ENCODE measurements around the gene COL5A3. TPM values are rescaled to one million over a fixed set of nuclear protein-coding genes. Genes with fewer than 3 reads are reported as not detected.

Gene COL5A3
- total RNA-seq, 1 experiment from 2014 or later = 0.11 TPM

- POLR2A ChIA-PET (ENCODE audit: unreplicated experiment) = no interaction called here
- TF ChIP-seq CTCF (conservative IDR thresholded peaks at IDR 0.05; ENCODE audit: low read depth, low read length) (no peak), EZH2 (IDR thresholded peaks at IDR 0.05; ENCODE audit: low read length, unreplicated experiment) (no peak), EZH2phosphoT487 (IDR thresholded peaks at IDR 0.05; ENCODE audit: borderline replicate concordance, low read length) (no peak)
- DNase-seq (no peak), ATAC-seq (no peak)
- Histone ChIP-seq H3K27ac (ENCODE audit: low read length) (no peak overlapping the region), H3K9ac (ENCODE audit: low read length) (no peak overlapping the region), H3K79me2 (ENCODE audit: low read length) (no peaks in the 10 kb centered on the region), H3F3A (ENCODE audit: low read length, unreplicated experiment) (no peaks in the 10 kb centered on the region), H3K4me3 (ENCODE audit: low read length) (no peak overlapping the region), H4K20me1 (ENCODE audit: low read length) (no peaks in the 10 kb centered on the region), H3K36me3 (ENCODE audit: low read depth, low read length) (no peaks in the 10 kb centered on the region), H3K9me2 (replicated peaks; ENCODE audit: low read length) (no peaks in the 10 kb centered on the region), H3K27me3 (ENCODE audit: low read length) (no peaks in the 10 kb centered on the region), H3K4me1 (ENCODE audit: insufficient read depth, low read length) (peaks cover 11% of the 10 kb centered on the region), H2AFZ (ENCODE audit: low read length) (no peak overlapping the region), H3K4me2 (ENCODE audit: low read length) (no peak overlapping the region), H3K9me3 (ENCODE audit: low read length) (no peaks in the 10 kb centered on the region)
- CTCF ChIA-PET = no interaction called here
- no TSS peak for BruUV-seq (replicated peaks)
- intact Hi-C loops (cut with micrococcal nuclease) = no loop called here
Observed at GRCh38 chr19:10021863-10022262, 11.6 kb upstream of the COL5A3 start.

- H2AFZ ChIP-seq (ENCODE audit: low read length) = no peak overlapping the region
- ATAC-seq (no peak), DNase-seq (no peak)
- H3K79me2 ChIP-seq (ENCODE audit: low read length) = no peaks in the 10 kb centered on the region
- no peak overlapping the region for H3K4me3 ChIP-seq (ENCODE audit: low read length)
- peaks cover 9% of the 10 kb centered on the region; the same call in 1 of the 2 replicates for H3K4me1 ChIP-seq (ENCODE audit: insufficient read depth, low read length)
- TF ChIP-seq EZH2phosphoT487 (IDR thresholded peaks at IDR 0.05; ENCODE audit: borderline replicate concordance, low read length) = no peak
- no peak for TF ChIP-seq CTCF (conservative IDR thresholded peaks at IDR 0.05; ENCODE audit: low read depth, low read length)
- TF ChIP-seq EZH2 (IDR thresholded peaks at IDR 0.05; ENCODE audit: low read length, unreplicated experiment) = no peak
- intact Hi-C loops (cut with micrococcal nuclease) = no loop called here
- no peaks in the 10 kb centered on the region for H3K9me2 ChIP-seq (replicated peaks; ENCODE audit: low read length)
- no peak overlapping the region for H3K9ac ChIP-seq (ENCODE audit: low read length)
- H3F3A ChIP-seq (ENCODE audit: low read length, unreplicated experiment) = no peaks in the 10 kb centered on the region
- no peaks in the 10 kb centered on the region for H3K9me3 ChIP-seq (ENCODE audit: low read length)
- ChIA-PET POLR2A (ENCODE audit: unreplicated experiment) (no interaction called here), CTCF (no interaction called here)
- no TSS peak for BruUV-seq (replicated peaks)
- H3K4me2 ChIP-seq (ENCODE audit: low read length) = no peak overlapping the region
- no peak overlapping the region for H3K27ac ChIP-seq (ENCODE audit: low read length)
- no peaks in the 10 kb centered on the region for H3K36me3 ChIP-seq (ENCODE audit: low read depth, low read length)
- no peaks in the 10 kb centered on the region for H3K27me3 ChIP-seq (ENCODE audit: low read length)
- no peaks in the 10 kb centered on the region for H4K20me1 ChIP-seq (ENCODE audit: low read length)
Observed at GRCh38 chr19:10021446-10021845, 11.1 kb upstream of the COL5A3 start.

GRCh38 chr19:10020851-10021250 is 10.5 kb upstream of the COL5A3 start:
- ChIA-PET CTCF (no interaction called here), POLR2A (ENCODE audit: unreplicated experiment) (no interaction called here)
- Histone ChIP-seq H3K27ac (ENCODE audit: low read length) (no peak overlapping the region), H3K9me2 (replicated peaks; ENCODE audit: low read length) (no peaks in the 10 kb centered on the region), H3K4me1 (ENCODE audit: insufficient read depth, low read length) (peaks cover 9% of the 10 kb centered on the region; the same call in 1 of the 2 replicates), H3K9me3 (ENCODE audit: low read length) (no peaks in the 10 kb centered on the region), H3K27me3 (ENCODE audit: low read length) (no peaks in the 10 kb centered on the region), H2AFZ (ENCODE audit: low read length) (no peak overlapping the region), H3K4me3 (ENCODE audit: low read length) (no peak overlapping the region), H3K36me3 (ENCODE audit: low read depth, low read length) (no peaks in the 10 kb centered on the region), H3K4me2 (ENCODE audit: low read length) (no peak overlapping the region), H4K20me1 (ENCODE audit: low read length) (no peaks in the 10 kb centered on the region), H3F3A (ENCODE audit: low read length, unreplicated experiment) (no peaks in the 10 kb centered on the region), H3K79me2 (ENCODE audit: low read length) (no peaks in the 10 kb centered on the region), H3K9ac (ENCODE audit: low read length) (no peak overlapping the region)
- ATAC-seq (no peak), DNase-seq (no peak)
- BruUV-seq (replicated peaks) = no TSS peak
- intact Hi-C loops (cut with micrococcal nuclease) = no loop called here
- TF ChIP-seq EZH2phosphoT487 (IDR thresholded peaks at IDR 0.05; ENCODE audit: borderline replicate concordance, low read length) (no peak), CTCF (conservative IDR thresholded peaks at IDR 0.05; ENCODE audit: low read depth, low read length) (no peak), EZH2 (IDR thresholded peaks at IDR 0.05; ENCODE audit: low read length, unreplicated experiment) (no peak)
